SK-N-MC (cell line): ENCODE measurements around the gene GJE1.

Experiments
- EZH2 ChIP-seq: fragments of 200-600 bp; sonication (generic); IDR thresholded peaks from one replicate; pipeline ENCODE4 v1.6.1; 2017; ENCODE audit warnings: antibody characterized with exemption
- FOXP2 ChIP-seq: optimal IDR thresholded peaks from 2 replicates; pipeline ENCODE3; 2011; ENCODE audit warnings: mild to moderate bottlenecking, moderate library complexity; ENCODE audit not compliant: insufficient read depth; ENCODE audit errors: extremely low read length, control extremely low read depth
- POLR2AphosphoS5 ChIP-seq: IDR thresholded peaks from 2 replicates; pipeline ENCODE4 v1.6.1; 2012; ENCODE audit warnings: mild to moderate bottlenecking, low read depth, low read length, borderline replicate concordance

GRCh38 chr6:142152746-142153145 is 20.0 kb downstream of the GJE1 start:
- TF ChIP-seq EZH2 (no peak), POLR2AphosphoS5 (no peak), FOXP2 (no peak)
